Epithelial cell of alveolus of lung (primary cell): Measurements from ENCODE around the gene C3orf22. TPM values are rescaled to one million over a fixed set of nuclear protein-coding genes. Genes with fewer than 3 reads are reported as not detected.

Experiments
- total RNA-seq: library from RNA; depleted of rRNA; stranded (reverse); fragments of >200 nt; gene quantifications from 2 replicates; pipeline ENCODE4 v1.2.1, GENCODE V29; 2015

The C3orf22 gene
- not detected in 2 replicates for total RNA-seq

GRCh38 chr3:126558336-126559071 is at the start of gene C3orf22:
Gene C3orf22, minus strand, starts transcription at chr3:126558932. Its CDS starts 5,542 bp downstream, at chr3:126553390.

DNA sequence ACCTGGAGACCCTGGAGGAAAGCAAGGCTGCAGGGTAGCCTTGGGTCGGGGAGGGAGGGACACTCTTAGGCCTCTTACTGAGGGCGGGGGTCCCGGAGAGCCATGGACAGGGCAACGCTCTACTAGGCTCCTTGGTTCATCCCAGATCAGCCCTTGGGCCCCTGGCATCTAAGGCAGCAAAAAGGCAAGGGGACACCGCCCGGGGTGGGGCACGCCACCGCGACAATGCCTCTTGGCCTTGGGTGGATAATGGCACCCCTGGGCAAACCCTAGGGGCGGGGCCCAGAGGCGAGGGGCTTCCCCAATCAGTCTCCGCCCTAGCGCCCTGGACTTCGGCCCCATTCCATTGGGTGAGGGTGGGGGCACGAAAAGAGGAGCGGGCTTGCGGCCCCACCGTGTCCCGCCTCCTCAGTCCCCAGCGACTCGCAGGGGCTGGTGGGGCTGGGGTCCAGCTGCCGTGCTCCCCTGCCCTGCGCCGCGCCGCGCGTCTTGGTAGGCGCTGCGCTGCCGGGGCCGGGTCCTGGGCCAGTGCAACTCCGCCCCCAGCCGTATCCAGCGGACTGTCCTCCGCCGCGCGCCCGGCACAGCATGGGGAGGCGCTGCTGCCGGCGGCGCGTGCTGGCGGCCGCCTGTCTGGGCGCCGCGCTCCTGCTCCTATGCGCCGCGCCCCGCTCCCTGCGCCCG is 34.8 kb downstream of the C3orf22 start, which contains the start of gene CHST13:
Gene CHST13, plus strand, starts transcription at position 411 of the 684 bp plus-strand sequence. Its CDS starts 178 bp downstream, at position 589.

DNA sequence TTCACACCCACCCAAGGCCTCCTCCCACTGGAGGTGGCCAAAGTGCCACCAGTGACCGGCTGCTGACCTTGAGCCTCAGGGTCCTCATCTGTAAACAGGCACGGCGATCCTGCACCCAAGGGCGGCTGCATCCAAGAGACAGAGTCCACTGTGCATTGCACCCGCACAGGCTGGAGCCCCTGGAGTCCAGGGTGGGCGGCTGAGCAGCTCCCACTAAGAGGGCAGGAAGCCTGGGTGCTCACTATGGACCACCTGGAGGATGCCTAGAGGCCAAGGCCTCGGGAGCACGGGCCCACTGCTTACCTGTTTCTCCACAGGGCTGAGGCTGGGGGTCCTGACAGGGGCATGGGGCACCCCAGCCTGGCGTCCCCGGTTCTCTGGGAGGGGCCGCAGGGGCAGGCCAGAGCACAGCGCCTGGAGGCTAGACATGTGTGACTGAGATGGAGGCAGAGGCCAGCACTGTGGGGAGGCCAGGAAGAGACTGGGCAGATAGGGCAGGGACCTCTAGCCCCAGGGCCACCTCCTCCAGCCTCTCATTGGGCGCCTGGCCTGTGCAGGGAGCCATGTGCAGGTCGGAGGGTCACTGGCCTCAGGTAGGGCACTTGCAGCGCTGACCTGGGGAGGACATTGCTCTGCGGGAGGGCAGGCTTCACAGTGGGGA is 41.3 kb downstream of the C3orf22 start, which contains the start of gene UROC1:
Gene UROC1, minus strand, starts transcription at position 483 of the 661 bp plus-strand sequence. Its CDS starts 54 bp downstream, at position 429.

Other genes starting within 250 kb of the C3orf22 start
- gene KLF15, start 201.5 kb downstream of the C3orf22 start, total RNA-seq: 2.1 and 9.5 TPM in 2 replicates
- gene CFAP100, start 164.0 kb downstream of the C3orf22 start, total RNA-seq: not detected in 2 replicates
- gene ZXDC, start 83.0 kb downstream of the C3orf22 start, total RNA-seq: 11.8 and 17.5 TPM in 2 replicates
- gene UROC1, start 41.2 kb downstream of the C3orf22 start, total RNA-seq: not detected in 2 replicates
- not detected in 2 replicates for gene CHST13, start 34.8 kb downstream of the C3orf22 start, total RNA-seq
- gene TXNRD3, start 96.2 kb upstream of the C3orf22 start, total RNA-seq: 6.7 and 7.1 TPM in 2 replicates
- gene CHCHD6, start 145.3 kb upstream of the C3orf22 start, total RNA-seq: 7.1 and 22.1 TPM in 2 replicates